Measurements from ENCODE around the gene ELOA2. TPM values are rescaled to one million over a fixed set of nuclear protein-coding genes. Genes with fewer than 3 reads are reported as not detected.

Gene ELOA2
- total RNA-seq, result not detected in 2 replicates

GRCh38 chr18:47035156-47035671 is at the start of gene ELOA2:
Gene ELOA2, minus strand, starts transcription at chr18:47035621. Its CDS starts 357 bp downstream, at chr18:47035264.

Other genes with a start within 250 kb of the ELOA2 start
- gene PIAS2, start 118.1 kb downstream of the ELOA2 start, total RNA-seq, result 22.1 and 31.4 TPM in 2 replicates
- gene KATNAL2, start 118.0 kb downstream of the ELOA2 start, total RNA-seq, result 2.2 and 4.1 TPM in 2 replicates
- 15.4 and 20.9 TPM in 2 replicates for gene HDHD2, start 114.9 kb upstream of the ELOA2 start, total RNA-seq
- gene IER3IP1, start 140.7 kb upstream of the ELOA2 start, total RNA-seq, result 34.6 and 55.8 TPM in 2 replicates
- not detected in 2 replicates for gene SKOR2, start 216.0 kb upstream of the ELOA2 start, total RNA-seq